SJCRH30 (cell line): ENCODE results near the gene FAM161B. TPM values are rescaled to one million over a fixed set of nuclear protein-coding genes. Genes with fewer than 3 reads are reported as not detected.
"Not testable (repeated sequence)": the region's sequence is repeated elsewhere in the genome, so short reads cannot be mapped to it uniquely, and the experiment has no call there.

Experiments
- DNase-seq, 2 experiments: peaks; one replicate each; pipeline ENCODE4 v3.0.0-alpha.2; 2015 to 2020
- H3K27ac ChIP-seq: fragments of 250-450 bp; sonication (Bioruptor Pico); 2 replicates; pipeline ENCODE4 v1.5.1; 2020; ENCODE audit warnings: mild to moderate bottlenecking, moderate library complexity
- H3K27me3 ChIP-seq: fragments of 250-450 bp; sonication (Bioruptor Pico); 2 replicates; pipeline ENCODE4 v1.5.1; 2020; ENCODE audit warnings: mild to moderate bottlenecking, moderate library complexity
- H3K36me3 ChIP-seq: fragments of 250-450 bp; sonication (Bioruptor Pico); 2 replicates; pipeline ENCODE4 v1.5.1; 2020; ENCODE audit warnings: mild to moderate bottlenecking, moderate library complexity
- H3K4me1 ChIP-seq: fragments of 250-450 bp; sonication (Bioruptor Pico); 2 replicates; pipeline ENCODE4 v1.5.1; 2020; ENCODE audit warnings: mild to moderate bottlenecking, moderate library complexity
- H3K4me3 ChIP-seq: fragments of 250-450 bp; sonication (Bioruptor Pico); 2 replicates; pipeline ENCODE4 v1.5.1; 2020; ENCODE audit warnings: mild to moderate bottlenecking, moderate library complexity
- H3K9me3 ChIP-seq: fragments of 250-450 bp; sonication (Bioruptor Pico); replicated peaks from 2 replicates; pipeline ENCODE4 v1.5.1; 2020; ENCODE audit warnings: mild to moderate bottlenecking, moderate library complexity
- total RNA-seq: library from RNA; depleted of rRNA; stranded (reverse); fragments of >200 nt; shearing (Covaris generic); gene quantifications from 2 replicates; pipeline ENCODE4 v1.2.3, GENCODE V29; 2014; rRNA removed

The FAM161B gene
- 0.94 and 1.1 TPM in 2 replicates for total RNA-seq

- peak; percentile 92 to 96 for DNase-seq
- Histone ChIP-seq H3K4me3 (peak within 1 kb of the TSS; percentile 65), H3K4me1 (no peaks in the 10 kb centered on the region), H3K9me3 (no peaks in the 10 kb centered on the region), H3K27me3 (no peaks in the 10 kb centered on the region), H3K27ac (peak within 1 kb of the TSS; percentile 74), H3K36me3 (peaks cover 5% of the 10 kb centered on the region; the same call in 1 of the 2 replicates)
These were observed at the start of gene FAM161B, which contains the start of gene COQ6 for GRCh38 chr14:73949752-73950734. Gene FAM161B, minus strand, starts transcription at chr14:73950094. Its CDS starts 68 bp downstream, at chr14:73950026. Gene COQ6, plus strand, starts transcription at chr14:73950302. Its CDS starts 31 bp downstream, at chr14:73950333.

- H3K27me3 ChIP-seq, result no peaks in the 10 kb centered on the region
- H3K36me3 ChIP-seq, result no peaks in the 10 kb centered on the region
- H3K4me1 ChIP-seq, result no peaks in the 10 kb centered on the region
- no peak overlapping the region for H3K4me3 ChIP-seq
- H3K27ac ChIP-seq, result no peak overlapping the region
- H3K9me3 ChIP-seq, result no peaks in the 10 kb centered on the region
- DNase-seq, result no peak
These were observed 48.8 kb upstream of the FAM161B start for GRCh38 chr14:73998726-73999125.

GRCh38 chr14:73997944-73998447 lies 48.1 kb upstream of the FAM161B start:
- no peaks in the 10 kb centered on the region for H3K4me1 ChIP-seq
- H3K27ac ChIP-seq, result no peak overlapping the region
- no peak for DNase-seq
- H3K4me3 ChIP-seq, result no peak overlapping the region
- no peaks in the 10 kb centered on the region for H3K27me3 ChIP-seq
- H3K9me3 ChIP-seq, result no peaks in the 10 kb centered on the region
- H3K36me3 ChIP-seq, result no peaks in the 10 kb centered on the region

GRCh38 chr14:73997108-73997943 lies 47.4 kb upstream of the FAM161B start:
- Histone ChIP-seq H3K27me3 (no peaks in the 10 kb centered on the region), H3K9me3 (no peaks in the 10 kb centered on the region), H3K36me3 (no peaks in the 10 kb centered on the region), H3K4me1 (no peaks in the 10 kb centered on the region), H3K27ac (no peak overlapping the region), H3K4me3 (no peak overlapping the region)
- no peak for DNase-seq

DNA sequence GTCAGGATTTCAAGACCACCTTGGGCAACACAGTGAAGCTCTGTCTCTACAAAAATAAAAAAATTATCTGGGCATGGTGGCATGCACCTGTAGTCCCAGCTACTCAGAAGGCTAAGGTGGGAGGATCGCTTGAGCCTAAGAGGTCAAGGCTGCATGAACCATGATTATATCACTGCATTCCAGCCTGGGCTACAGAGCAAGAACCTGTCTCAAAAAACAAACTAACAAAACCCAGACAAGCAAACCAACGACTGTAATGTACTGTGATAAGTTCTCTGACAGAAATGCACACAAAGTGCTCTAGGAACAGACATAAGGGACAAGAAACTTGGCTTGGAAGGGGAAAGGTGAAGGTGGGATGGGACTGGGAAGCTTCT lies 46.8 kb upstream of the FAM161B start:
- Histone ChIP-seq H3K36me3 (no peaks in the 10 kb centered on the region), H3K27me3 (no peaks in the 10 kb centered on the region), H3K27ac (no peak overlapping the region), H3K4me3 (no peak overlapping the region), H3K4me1 (no peaks in the 10 kb centered on the region), H3K9me3 (no peaks in the 10 kb centered on the region)
- DNase-seq, result no peak

DNA sequence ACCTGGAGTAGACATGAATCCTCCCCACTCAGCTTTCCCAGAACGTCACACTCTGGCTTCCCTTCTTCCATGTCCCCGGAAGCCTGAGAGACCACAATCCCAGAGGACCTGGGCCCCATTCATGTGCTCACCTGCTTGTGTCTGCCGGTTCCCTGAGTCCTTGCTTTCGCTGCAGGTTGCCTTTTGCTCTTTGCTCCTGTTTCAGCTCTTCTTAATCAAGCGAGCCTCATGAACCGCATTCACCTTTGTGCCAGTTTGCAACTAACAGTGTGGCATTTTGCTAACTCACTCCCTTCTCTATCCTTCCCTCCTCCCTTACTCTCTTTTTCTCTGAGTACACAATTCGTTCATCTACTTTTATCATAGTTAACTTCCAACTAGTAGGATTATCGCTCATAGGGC lies 46.1 kb upstream of the FAM161B start:
- no peak for DNase-seq
- H3K27me3 ChIP-seq, result no peaks in the 10 kb centered on the region
- no peak overlapping the region for H3K27ac ChIP-seq
- H3K4me1 ChIP-seq, result no peaks in the 10 kb centered on the region
- no peak overlapping the region for H3K4me3 ChIP-seq
- H3K36me3 ChIP-seq, result no peaks in the 10 kb centered on the region
- H3K9me3 ChIP-seq, result no peaks in the 10 kb centered on the region

DNA sequence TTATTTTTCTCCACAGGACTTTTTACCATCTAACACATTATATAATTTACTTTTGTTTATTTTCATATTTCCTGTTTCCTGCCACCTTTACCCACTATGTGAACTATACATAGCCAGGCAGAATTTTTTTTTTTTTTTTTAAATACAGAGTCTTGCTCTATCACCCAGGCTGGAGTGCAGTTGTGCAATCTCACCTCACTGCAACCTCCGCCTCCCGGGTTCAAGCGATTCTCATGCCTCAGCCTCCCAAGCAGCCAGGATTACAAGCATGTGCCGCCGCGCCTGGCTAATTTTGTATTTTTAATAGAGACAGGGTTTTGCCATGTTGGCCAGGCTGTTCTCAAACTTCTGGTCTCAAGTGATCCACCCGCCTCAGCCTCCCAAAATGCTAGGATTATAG lies 45.0 kb upstream of the FAM161B start:
- not testable (repeated sequence) for H3K27me3 ChIP-seq, H3K4me1 ChIP-seq, H3K36me3 ChIP-seq, DNase-seq, H3K9me3 ChIP-seq, H3K4me3 ChIP-seq, H3K27ac ChIP-seq

GRCh38 chr14:73991092-73991491 lies 41.2 kb upstream of the FAM161B start:
- H3K4me3 ChIP-seq, result no peak overlapping the region
- no peaks in the 10 kb centered on the region for H3K27me3 ChIP-seq
- no peak overlapping the region for H3K27ac ChIP-seq
- H3K9me3 ChIP-seq, result no peaks in the 10 kb centered on the region
- no peaks in the 10 kb centered on the region for H3K36me3 ChIP-seq
- no peaks in the 10 kb centered on the region for H3K4me1 ChIP-seq
- no peak for DNase-seq

DNA sequence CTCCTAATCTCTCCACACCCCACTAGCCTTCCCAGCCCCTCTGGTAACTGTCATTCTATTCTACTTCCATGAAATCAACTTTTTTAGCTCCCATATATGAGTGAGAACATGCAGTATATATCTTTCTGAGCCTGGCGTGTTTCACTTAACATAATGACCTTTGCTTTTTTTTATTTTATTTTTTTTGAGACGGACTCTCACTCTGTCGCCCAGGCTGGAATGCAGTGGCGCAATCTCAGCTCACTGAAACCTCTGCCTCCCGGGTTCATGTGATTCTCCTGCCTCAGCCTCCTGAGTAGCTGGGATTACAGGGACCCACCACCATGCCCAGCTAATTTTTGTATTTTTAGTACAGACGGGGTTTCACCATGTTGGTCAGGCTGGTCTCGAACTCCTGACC lies 38.8 kb upstream of the FAM161B start:
- not testable (repeated sequence) for H3K27me3 ChIP-seq, H3K4me1 ChIP-seq, H3K4me3 ChIP-seq, H3K9me3 ChIP-seq, H3K27ac ChIP-seq, H3K36me3 ChIP-seq, DNase-seq

GRCh38 chr14:73988065-73988464 lies 38.2 kb upstream of the FAM161B start:
- Histone ChIP-seq H3K9me3 (no peaks in the 10 kb centered on the region), H3K36me3 (peaks cover 2% of the 10 kb centered on the region; the same call in 1 of the 2 replicates), H3K27ac (no peak overlapping the region), H3K27me3 (no peaks in the 10 kb centered on the region), H3K4me1 (no peaks in the 10 kb centered on the region), H3K4me3 (no peak overlapping the region)
- DNase-seq, result no peak

DNA sequence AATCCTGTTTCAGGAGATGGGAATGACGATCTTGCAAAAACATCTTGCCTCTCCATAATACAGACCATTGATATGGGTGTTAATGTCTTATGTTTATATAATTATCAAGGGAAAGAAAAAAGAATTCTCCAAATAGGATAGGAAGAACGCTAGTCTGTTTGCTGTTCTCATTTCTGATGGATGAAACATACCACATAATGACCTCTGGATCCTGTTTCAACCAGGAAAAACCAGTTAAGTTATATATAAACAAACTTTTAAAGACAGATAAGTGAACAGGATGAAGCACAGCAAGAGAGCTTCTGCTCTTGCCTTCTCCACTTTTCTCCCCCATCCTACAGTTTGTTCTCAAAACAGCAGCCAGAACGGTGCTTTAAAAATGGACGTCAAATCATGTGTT lies 28.0 kb upstream of the FAM161B start:
- Histone ChIP-seq H3K4me1 (peaks cover 9% of the 10 kb centered on the region), H3K4me3 (no peak overlapping the region), H3K36me3 (no peaks in the 10 kb centered on the region), H3K27ac (no peak overlapping the region), H3K9me3 (no peaks in the 10 kb centered on the region), H3K27me3 (no peaks in the 10 kb centered on the region)
- DNase-seq, result no peak

DNA sequence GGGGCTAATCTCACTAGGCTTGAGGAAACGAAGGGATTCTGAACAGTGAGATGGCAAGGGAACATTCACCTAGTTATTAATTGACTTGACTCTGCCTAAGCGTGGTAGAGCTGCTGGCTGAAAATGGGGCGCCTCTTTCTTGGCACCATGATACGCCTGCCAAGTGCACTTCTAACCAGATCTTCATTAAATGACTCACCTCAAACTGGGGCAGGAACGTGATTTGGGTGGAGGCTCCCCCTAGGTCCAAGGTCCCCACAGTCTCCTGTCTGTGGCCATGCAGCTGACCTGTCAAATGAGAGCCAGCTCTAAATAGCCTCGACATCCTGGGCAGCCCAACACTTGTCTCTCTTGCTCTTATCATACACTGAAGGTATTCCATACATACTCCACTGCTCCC lies 26.2 kb upstream of the FAM161B start:
- peaks cover 9% of the 10 kb centered on the region for H3K4me1 ChIP-seq
- DNase-seq, result no peak
- no peaks in the 10 kb centered on the region for H3K36me3 ChIP-seq
- H3K27me3 ChIP-seq, result no peaks in the 10 kb centered on the region
- H3K9me3 ChIP-seq, result no peaks in the 10 kb centered on the region
- H3K27ac ChIP-seq, result no peak overlapping the region
- no peak overlapping the region for H3K4me3 ChIP-seq

GRCh38 chr14:73973497-73973896 lies 23.6 kb upstream of the FAM161B start:
- H3K36me3 ChIP-seq, result no peaks in the 10 kb centered on the region
- H3K27ac ChIP-seq, result peak overlapping the region; percentile 14; the same call in 1 of the 2 replicates
- no peaks in the 10 kb centered on the region for H3K9me3 ChIP-seq
- peaks cover 9% of the 10 kb centered on the region for H3K4me1 ChIP-seq
- no peak overlapping the region for H3K4me3 ChIP-seq
- no peaks in the 10 kb centered on the region for H3K27me3 ChIP-seq
- DNase-seq, result peak; percentile 72 to 90

DNA sequence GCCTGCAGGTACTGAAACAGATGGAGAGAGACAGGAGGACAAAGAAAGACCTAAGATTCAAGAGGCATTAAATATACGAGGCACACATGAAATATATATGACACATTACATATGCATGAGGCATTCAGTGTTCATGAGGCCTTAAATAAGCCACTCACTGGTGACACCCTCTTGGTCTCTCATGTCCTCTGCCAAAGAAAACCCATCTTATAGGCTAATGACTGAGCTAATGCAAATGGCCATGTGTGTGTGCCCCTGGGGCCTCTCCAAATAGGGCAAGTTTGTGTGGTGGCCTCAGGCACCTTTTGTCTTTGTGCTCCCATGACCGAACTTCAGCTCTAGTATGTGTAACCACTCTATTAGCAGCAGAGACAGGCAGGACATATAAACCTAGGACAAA lies 19.0 kb upstream of the FAM161B start:
- H3K36me3 ChIP-seq, result no peaks in the 10 kb centered on the region
- H3K4me1 ChIP-seq, result peaks cover 8% of the 10 kb centered on the region
- H3K27me3 ChIP-seq, result no peaks in the 10 kb centered on the region
- no peaks in the 10 kb centered on the region for H3K9me3 ChIP-seq
- no peak overlapping the region for H3K27ac ChIP-seq
- no peak for DNase-seq
- no peak overlapping the region for H3K4me3 ChIP-seq

- H3K4me1 ChIP-seq, result peaks cover 9% of the 10 kb centered on the region
- no peak overlapping the region for H3K27ac ChIP-seq
- H3K36me3 ChIP-seq, result peaks cover 16% of the 10 kb centered on the region
- no peak for DNase-seq
- H3K9me3 ChIP-seq, result no peaks in the 10 kb centered on the region
- H3K4me3 ChIP-seq, result no peak overlapping the region
- no peaks in the 10 kb centered on the region for H3K27me3 ChIP-seq
These were observed 15.3 kb upstream of the FAM161B start for GRCh38 chr14:73965216-73965615.
